SK-N-SH (cell line): ENCODE data around the gene NARS2. TPM values are rescaled to one million over a fixed set of nuclear protein-coding genes. Genes with fewer than 3 reads are reported as not detected.

ENCODE experiments used
- CTCF ChIA-PET: fragments of 300-600, 350-600 bp; formaldehyde crosslinking; extraction: SDS; loops from one replicate; lab custom pipeline; 2021; lab: Yijun Ruan, JAX
- POLR2A ChIA-PET: fragments of 350-600 bp; sonication (Branson Sonifier 250); formaldehyde crosslinking; extraction: SDS; loops from one replicate; lab custom pipeline; 2020; ENCODE audit warnings: antibody characterized with exemption, inconsistent platforms; lab: Yijun Ruan, JAX
- DNase-seq: peaks from one replicate; pipeline ENCODE4 v3.0.0; 2012
- H2AFZ ChIP-seq: fragments of 200-600 bp; sonication (generic); 2 replicates; pipeline ENCODE4 v1.8.1; 2016; ENCODE audit warnings: antibody characterized with exemption, mild to moderate bottlenecking, low read depth
- H3F3A ChIP-seq: fragments of 200-600 bp; sonication (generic); replicated peaks from 2 replicates; pipeline ENCODE3; 2016; ENCODE audit warnings: antibody characterized with exemption, mild to moderate bottlenecking; ENCODE audit not compliant: insufficient read depth
- H3K27ac ChIP-seq, 2 experiments: fragments of 200-500 bp in 1 of 2; fragments of 200-600 bp in 1 of 2; sonication (Bioruptor generic) in 1 of 2; sonication (generic), shearing (Covaris generic) in 1 of 2; 2 replicates each; pipeline versions ENCODE4 v1.5.1 to v1.6.1; 2014 to 2016; ENCODE audit warnings: low read depth in 2 of 2, inconsistent platforms in 1 of 2, low read length in 1 of 2, mild to moderate bottlenecking in 1 of 2, mixed read lengths in 1 of 2
- H3K27me3 ChIP-seq: fragments of 200-600 bp; sonication (generic), shearing (Covaris generic); 2 replicates; pipeline ENCODE4 v1.6.1; 2016; ENCODE audit warnings: mixed run types; ENCODE audit not compliant: insufficient read depth
- H3K36me3 ChIP-seq, 2 experiments: fragments of 200-500 bp in 1 of 2; fragments of 200-600 bp in 1 of 2; sonication (Bioruptor generic) in 1 of 2; sonication (generic) in 1 of 2; replicated peaks in 1 of 2; 2 replicates each; pipeline versions ENCODE3 to v1.5.1; 2014 to 2016; ENCODE audit warnings: low read length in 1 of 2, mild to moderate bottlenecking in 1 of 2; ENCODE audit not compliant: insufficient read depth in 2 of 2, control insufficient read depth in 1 of 2
- H3K4me1 ChIP-seq, 2 experiments: fragments of 200-500 bp in 1 of 2; fragments of 200-600 bp in 1 of 2; sonication (Bioruptor generic) in 1 of 2; sonication (generic), shearing (Covaris generic) in 1 of 2; 2 replicates each; pipeline versions ENCODE4 v1.5.1 to v1.6.1; 2014 to 2016; ENCODE audit warnings: low read depth in 1 of 2, low read length in 1 of 2, mixed run types in 1 of 2; ENCODE audit not compliant: insufficient read depth in 2 of 2, control insufficient read depth in 1 of 2
- H3K4me2 ChIP-seq: fragments of 200-600 bp; sonication (generic), shearing (Covaris generic); 2 replicates; pipeline ENCODE4 v1.6.1; 2017; ENCODE audit warnings: mixed run types
- H3K4me3 ChIP-seq, 2 experiments: fragments of 200-500 bp in 1 of 2; fragments of 200-600 bp in 1 of 2; sonication (Bioruptor generic) in 1 of 2; sonication (generic), shearing (Covaris generic) in 1 of 2; 2 replicates each; pipeline versions ENCODE4 v1.5.1 to v1.8.1; 2014 to 2016; ENCODE audit warnings: low read depth in 2 of 2, inconsistent platforms in 1 of 2, low read length in 1 of 2, mild to moderate bottlenecking in 1 of 2, mixed read lengths in 1 of 2, moderate library complexity in 1 of 2
- H3K79me2 ChIP-seq: fragments of 200-600 bp; sonication (generic); 2 replicates; pipeline ENCODE4 v1.8.1; 2017; ENCODE audit warnings: mild to moderate bottlenecking; ENCODE audit not compliant: insufficient read depth
- H3K9ac ChIP-seq: fragments of 200-600 bp; sonication (generic); 2 replicates; pipeline ENCODE4 v1.6.1; 2017; ENCODE audit warnings: mixed run types
- H3K9me2 ChIP-seq: fragments of 200-600 bp; sonication (generic); 2 replicates; pipeline ENCODE4 v1.6.1; 2017; ENCODE audit warnings: mixed run types
- H3K9me3 ChIP-seq: fragments of 200-600 bp; sonication (generic); 2 replicates; pipeline ENCODE4 v1.6.1; 2017; ENCODE audit warnings: mixed run types, mild to moderate bottlenecking, moderate library complexity
- H4K20me1 ChIP-seq: fragments of 200-600 bp; sonication (generic); 2 replicates; pipeline ENCODE4 v1.6.1; 2017; ENCODE audit warnings: mild to moderate bottlenecking, mixed run types; ENCODE audit not compliant: insufficient read depth
- CHD2 ChIP-seq: fragments of 150-350 bp; IDR thresholded peaks from 2 replicates; pipeline ENCODE4 v1.6.1; 2018; ENCODE audit warnings: low read length; ENCODE audit not compliant: partially characterized antibody
- ELF1 ChIP-seq: IDR thresholded peaks from 2 replicates; pipeline ENCODE4 v1.4.0; 2012
- EZH2phosphoT487 ChIP-seq: fragments of 200-600 bp; sonication (generic); IDR thresholded peaks from 2 replicates; pipeline ENCODE4 v1.6.1; 2017; ENCODE audit warnings: low read depth, mixed run types, mild to moderate bottlenecking, antibody characterized with exemption, moderate library complexity, borderline replicate concordance
- FOXM1 ChIP-seq: IDR thresholded peaks from 2 replicates; pipeline ENCODE4 v1.4.0; 2012; ENCODE audit warnings: low read depth, mild to moderate bottlenecking
- GABPA ChIP-seq: IDR thresholded peaks from 2 replicates; pipeline ENCODE4 v1.4.0; 2012; ENCODE audit warnings: low read depth, mild to moderate bottlenecking
- JUND ChIP-seq: IDR thresholded peaks from 2 replicates; pipeline ENCODE4 v1.4.0; 2012
- MAX ChIP-seq: IDR thresholded peaks from 2 replicates; pipeline ENCODE4 v1.4.0; 2012; ENCODE audit warnings: low read depth
- NFIC ChIP-seq: IDR thresholded peaks from 2 replicates; pipeline ENCODE4 v1.4.0; 2012; ENCODE audit warnings: borderline replicate concordance
- NRF1 ChIP-seq: IDR thresholded peaks from 2 replicates; pipeline ENCODE4 v1.6.1; 2012; ENCODE audit warnings: low read depth, mild to moderate bottlenecking, low read length
- PBX3 ChIP-seq: IDR thresholded peaks from 2 replicates; pipeline ENCODE4; 2012
- POLR2AphosphoS5 ChIP-seq: IDR thresholded peaks from 2 replicates; pipeline ENCODE4 v1.6.1; 2012; ENCODE audit warnings: low read depth, low read length
- RAD21 ChIP-seq: IDR thresholded peaks from 2 replicates; pipeline ENCODE4 v1.6.1; 2012; ENCODE audit warnings: mild to moderate bottlenecking, low read length
- RCOR1 ChIP-seq: fragments of 150-350 bp; IDR thresholded peaks from 2 replicates; pipeline ENCODE4 v1.6.1; 2017; ENCODE audit warnings: antibody characterized with exemption, low read length
- RXRA ChIP-seq: IDR thresholded peaks from 2 replicates; pipeline ENCODE4 v1.4.0; 2012; ENCODE audit warnings: low read depth, mild to moderate bottlenecking, borderline replicate concordance
- SIN3A ChIP-seq: IDR thresholded peaks from 2 replicates; pipeline ENCODE4 v1.6.1; 2012; ENCODE audit warnings: low read depth, mild to moderate bottlenecking, low read length, moderate library complexity, borderline replicate concordance
- SMC3 ChIP-seq: IDR thresholded peaks from 2 replicates; pipeline ENCODE4 v1.6.1; 2012; ENCODE audit warnings: low read depth, low read length, improper control_type of control experiment
- TAF1 ChIP-seq: IDR thresholded peaks from 2 replicates; pipeline ENCODE4 v1.6.1; 2012; ENCODE audit warnings: low read depth, mild to moderate bottlenecking, low read length, moderate library complexity, borderline replicate concordance
- TCF12 ChIP-seq: IDR thresholded peaks from 2 replicates; pipeline ENCODE4 v1.4.0; 2012
- TEAD4 ChIP-seq: IDR thresholded peaks from 2 replicates; pipeline ENCODE4 v1.4.0; 2012; ENCODE audit warnings: mild to moderate bottlenecking, borderline replicate concordance; ENCODE audit not compliant: insufficient read depth
- WGBS: methylation state at CpG from one replicate; pipeline ENCODE4 v1.1.6; 2017; ENCODE audit warnings: low lambda C conversion rate; 5-methylcytosine and 5-hydroxymethylcytosine counted together
- polyA plus RNA-seq, 3 experiments: library from polyadenylated mRNA; depleted of rRNA; stranded (reverse); fragments of >200 nt; gene quantifications; 2 replicates each; pipeline ENCODE4 v1.2.3, GENCODE V29; 2012

The NARS2 gene
- polyA plus RNA-seq, 1 of the 3 experiments (the other 2 are of a cell fraction): 8.9 TPM

GRCh38 chr11:78526497-78527146 lies 48.0 kb downstream of the NARS2 start:
- Histone ChIP-seq H3K4me2 (no peak overlapping the region), H3F3A (peaks cover 4% of the 10 kb centered on the region), H3K9me2 (no peaks in the 10 kb centered on the region), H3K9me3 (no peaks in the 10 kb centered on the region), H3K9ac (no peak overlapping the region), H3K4me1 (no peaks in the 10 kb centered on the region), H2AFZ (no peak overlapping the region), H3K36me3 (peaks cover 0 to 14% of the 10 kb centered on the region in 2 experiments), H3K4me3 (no peak overlapping the region), H4K20me1 (no peaks in the 10 kb centered on the region), H3K27me3 (no peaks in the 10 kb centered on the region), H3K79me2 (no peaks in the 10 kb centered on the region), H3K27ac (no peak overlapping the region)
- DNase-seq: no peak
- no peak for TF ChIP-seq ELF1
- TF ChIP-seq SIN3A: no peak
- no peak for TF ChIP-seq FOXM1
- TF ChIP-seq GABPA: no peak
- no peak for TF ChIP-seq NFIC
- no peak for TF ChIP-seq PBX3
- CTCF ChIA-PET: interaction anchor here (0.7 kb wide), 1 partner anchor 37 kb away, joined by 3 read pairs; no protein-coding TSS in a partner anchor
- POLR2A ChIA-PET: no interaction called here
- 85% methylated on average over 6 of the region's 6 CpGs for WGBS

GRCh38 chr11:78525720-78526119 lies 48.9 kb downstream of the NARS2 start:
- Histone ChIP-seq H3F3A (peaks cover 4% of the 10 kb centered on the region), H3K4me2 (no peak overlapping the region), H4K20me1 (no peaks in the 10 kb centered on the region), H3K27me3 (no peaks in the 10 kb centered on the region), H2AFZ (no peak overlapping the region), H3K9ac (no peak overlapping the region), H3K36me3 (peaks cover 0 to 14% of the 10 kb centered on the region in 2 experiments), H3K27ac (no peak overlapping the region), H3K9me2 (no peaks in the 10 kb centered on the region), H3K4me3 (no peak overlapping the region), H3K4me1 (no peaks in the 10 kb centered on the region), H3K9me3 (no peaks in the 10 kb centered on the region), H3K79me2 (no peaks in the 10 kb centered on the region)
- TF ChIP-seq MAX: no peak
- TF ChIP-seq TEAD4: no peak
- 92% methylated on average over 4 of the region's 4 CpGs for WGBS
- POLR2A ChIA-PET: no interaction called here
- CTCF ChIA-PET: interaction anchor here (0.7 to 1.3 kb wide), 2 partner anchors 9 to 38 kb away, joined by 3 read pairs; no protein-coding TSS in a partner anchor
- DNase-seq: no peak

- Histone ChIP-seq H3K4me2 (no peak overlapping the region), H3K9me3 (no peaks in the 10 kb centered on the region), H3K27ac (peak overlapping the region in 1 of 2 experiments; percentile 45; a peak in 1 of 4 replicates), H3K9ac (no peak overlapping the region), H3K36me3 (no peaks in the 10 kb centered on the region), H3K4me1 (peaks cover 0 to 13% of the 10 kb centered on the region in 2 experiments; a peak in 2 of 4 replicates), H4K20me1 (no peaks in the 10 kb centered on the region), H3F3A (peaks cover 4% of the 10 kb centered on the region), H3K27me3 (no peaks in the 10 kb centered on the region), H3K4me3 (no peak overlapping the region), H3K79me2 (no peaks in the 10 kb centered on the region), H2AFZ (no peak overlapping the region), H3K9me2 (no peaks in the 10 kb centered on the region)
- CTCF ChIA-PET: interaction anchor here (0.6 to 1.0 kb wide), 2 partner anchors 44 to 312 kb away, joined by 3 to 4 read pairs; no protein-coding TSS in a partner anchor
- POLR2A ChIA-PET: no interaction called here
- WGBS: 94% methylated on average over 1 of the region's 1 CpG
- DNase-seq: no peak
- TF ChIP-seq TCF12: no peak
- TF ChIP-seq RCOR1: no peak
- no peak for TF ChIP-seq EZH2phosphoT487
- no peak for TF ChIP-seq RAD21
- TF ChIP-seq SMC3: no peak
- TF ChIP-seq JUND: no peak
- TF ChIP-seq RXRA: no peak
- TF ChIP-seq NRF1: no peak
- TF ChIP-seq POLR2AphosphoS5: no peak
- TF ChIP-seq CHD2: no peak
- no peak for TF ChIP-seq NFIC
- TF ChIP-seq TAF1: no peak
These were observed 54.4 kb downstream of the NARS2 start for GRCh38 chr11:78520230-78520629.
